GM12878 (cell line): ENCODE measurements around the gene CHD6. TPM values are rescaled to one million over a fixed set of nuclear protein-coding genes. Genes with fewer than 3 reads are reported as not detected.

Experiments used
- ATAC-seq: fragments of 200-7000 bp; cut with Tn5 transposase; 3 replicates; pipeline ENCODE4 v1.9.1; 2020; ENCODE audit warnings: mild to moderate bottlenecking, moderate library complexity
- BruUV-seq: library from RNA; stranded (reverse); fragments of 400-500 nt; replicated peaks from 2 replicates; lab custom pipeline; 2021; lab: Mats Ljungman, UMichigan
- CTCF ChIA-PET: fragments of 300-600 bp; sonication (Branson Sonifier 250); formaldehyde crosslinking; extraction: SDS; loops from one replicate; lab custom pipeline; 2021; ENCODE audit warnings: inconsistent platforms; lab: Yijun Ruan, JAX
- POLR2A ChIA-PET: fragments of 350-600 bp; formaldehyde crosslinking; extraction: SDS; loops from one replicate; lab custom pipeline; 2021; ENCODE audit warnings: inconsistent platforms; lab: Charles Lee
- RAD21 ChIA-PET: fragments of 300-600 bp; sonication (Branson Sonifier 250); formaldehyde crosslinking; loops from one replicate; lab custom pipeline; 2023; ENCODE audit warnings: antibody characterized with exemption; ENCODE audit not compliant: unreplicated experiment; lab: Charles Lee
- SMC1A ChIA-PET: fragments of 300-600 bp; sonication (Branson Sonifier 250); formaldehyde crosslinking; loops from one replicate; lab custom pipeline; 2023; ENCODE audit not compliant: unreplicated experiment, uncharacterized antibody; lab: Charles Lee
- DNase-seq: peaks from one replicate; pipeline ENCODE4 v3.0.0-alpha.2; 2011; ENCODE audit warnings: low read depth, low spot score
- FAIRE-seq: peaks from 3 replicates; lab custom pipeline; 2011; peaks lifted over from hg19 to GRCh38; lab: Jason Lieb, UNC
- H2AFZ ChIP-seq: 2 replicates; pipeline ENCODE4 v1.6.0; 2011; ENCODE audit warnings: low read depth, low read length, control low read depth; ENCODE audit not compliant: control insufficient read depth
- H3K27ac ChIP-seq: 2 replicates; pipeline ENCODE4 v1.5.1; 2011; ENCODE audit warnings: control low read depth; ENCODE audit not compliant: control insufficient read depth, insufficient read depth
- H3K27me3 ChIP-seq, 2 experiments: replicated peaks in 1 of 2; 2 replicates each; pipeline versions ENCODE4 v1.6.0 to v1.6.1; 2011; ENCODE audit warnings: low read length in 1 of 2; ENCODE audit not compliant: control insufficient read depth in 2 of 2, insufficient read depth in 2 of 2
- H3K36me3 ChIP-seq, 2 experiments: 2 replicates each; pipeline ENCODE4 v1.5.1; 2011; ENCODE audit warnings: low read length in 1 of 2; ENCODE audit not compliant: control insufficient read depth in 2 of 2, insufficient read depth in 2 of 2
- H3K4me1 ChIP-seq: 2 replicates; pipeline ENCODE4 v1.6.1; 2011; ENCODE audit warnings: mild to moderate bottlenecking, low read length, moderate library complexity, mixed read lengths; ENCODE audit not compliant: control insufficient read depth, insufficient read depth
- H3K4me2 ChIP-seq: 2 replicates; pipeline ENCODE4 v1.6.0; 2011; ENCODE audit warnings: control low read depth; ENCODE audit not compliant: control insufficient read depth, insufficient read depth
- H3K4me3 ChIP-seq: fragments of 200-600 bp; sonication (generic); 2 replicates; pipeline ENCODE4 v1.5.1; 2016
- H3K79me2 ChIP-seq: 2 replicates; pipeline ENCODE4 v1.6.0; 2011; ENCODE audit warnings: low read length; ENCODE audit not compliant: control insufficient read depth, insufficient read depth
- H3K9ac ChIP-seq: 2 replicates; pipeline ENCODE4 v1.8.0; 2011; ENCODE audit warnings: low read length, control low read depth, mixed read lengths; ENCODE audit not compliant: control insufficient read depth, insufficient read depth
- H3K9me3 ChIP-seq: replicated peaks from 3 replicates; pipeline ENCODE4 v1.5.1; 2011; ENCODE audit warnings: mild to moderate bottlenecking, low read length; ENCODE audit not compliant: control insufficient read depth, insufficient read depth
- H4K20me1 ChIP-seq: 2 replicates; pipeline ENCODE4 v1.6.0; 2011; ENCODE audit not compliant: control insufficient read depth, insufficient read depth
- BACH1 ChIP-seq: fragments of 450-650 bp; IDR thresholded peaks from 2 replicates; pipeline ENCODE4 v1.6.1; 2017; ENCODE audit warnings: mild to moderate bottlenecking, borderline replicate concordance
- BMI1 ChIP-seq: fragments of 450-650 bp; IDR thresholded peaks from 2 replicates; pipeline ENCODE4 v1.6.1; 2016; ENCODE audit warnings: mild to moderate bottlenecking, moderate library complexity, borderline replicate concordance
- CHD4 ChIP-seq: fragments of 200-600 bp; sonication (generic); IDR thresholded peaks from 2 replicates; pipeline ENCODE4 v1.6.1; 2016; ENCODE audit warnings: mild to moderate bottlenecking
- CREM ChIP-seq: IDR thresholded peaks from 2 replicates; pipeline ENCODE4 v1.6.1; 2014; ENCODE audit warnings: antibody characterized with exemption, low read depth
- EED ChIP-seq: sonication (generic); IDR thresholded peaks from 2 replicates; pipeline ENCODE4 v1.6.1; 2016; ENCODE audit warnings: antibody characterized with exemption, low read depth
- EP300 ChIP-seq, 2 experiments: fragments of 150-350 bp in 1 of 2; IDR thresholded peaks; 2 replicates each; pipeline ENCODE4 v1.6.1; 2011 to 2012; ENCODE audit warnings: low read depth in 2 of 2, low read length in 2 of 2, borderline replicate concordance in 1 of 2, improper control_type of control experiment in 1 of 2, inconsistent platforms in 1 of 2; ENCODE audit not compliant: control insufficient read depth in 1 of 2
- FOXM1 ChIP-seq: IDR thresholded peaks from 2 replicates; pipeline ENCODE4 v1.6.1; 2012; ENCODE audit warnings: low read depth, mild to moderate bottlenecking, inconsistent platforms, low read length, moderate library complexity
- HDGF ChIP-seq: fragments of 450-650 bp; IDR thresholded peaks from 2 replicates; pipeline ENCODE4 v1.6.1; 2016; ENCODE audit warnings: antibody characterized with exemption
- IKZF2 ChIP-seq, 2 experiments: fragments of 450-650 bp; IDR thresholded peaks; 2 replicates each; pipeline ENCODE4 v1.6.1; 2017; ENCODE audit warnings: mild to moderate bottlenecking in 2 of 2, moderate library complexity in 2 of 2
- KAT2A ChIP-seq: conservative IDR thresholded peaks from 2 replicates; pipeline ENCODE4 v1.6.1; 2011; ENCODE audit warnings: low read depth, low read length; ENCODE audit not compliant: control insufficient read depth
- NFYA ChIP-seq: IDR thresholded peaks from 2 replicates; pipeline ENCODE4 v1.6.1; 2011; ENCODE audit warnings: low read depth, mild to moderate bottlenecking, low read length, improper control_type of control experiment, borderline replicate concordance
- NR2F1 ChIP-seq: fragments of 450-650 bp; conservative IDR thresholded peaks from 2 replicates; pipeline ENCODE4 v1.6.1; 2017; ENCODE audit warnings: mild to moderate bottlenecking
- NRF1 ChIP-seq: conservative IDR thresholded peaks from 2 replicates; pipeline ENCODE4 v1.6.1; 2011; ENCODE audit warnings: mild to moderate bottlenecking, low read depth, low read length, improper control_type of control experiment
- POLR2AphosphoS2 ChIP-seq: IDR thresholded peaks from 2 replicates; pipeline ENCODE4 v1.6.1; 2011; ENCODE audit warnings: low read depth, mild to moderate bottlenecking, low read length, improper control_type of control experiment, moderate library complexity
- SIN3A ChIP-seq: IDR thresholded peaks from 2 replicates; pipeline ENCODE4 v1.6.1; 2012; ENCODE audit warnings: low read depth, low read length, improper control_type of control experiment
- SP1 ChIP-seq: IDR thresholded peaks from one replicate; pipeline ENCODE4 v1.6.1; 2011; ENCODE audit warnings: low read depth, low read length
- WRNIP1 ChIP-seq: IDR thresholded peaks from 2 replicates; pipeline ENCODE4 v1.6.1; 2011; ENCODE audit warnings: low read depth, low read length, improper control_type of control experiment, borderline replicate concordance
- YY1 ChIP-seq: IDR thresholded peaks from 2 replicates; pipeline ENCODE4 v1.6.1; 2011; ENCODE audit warnings: low read depth, mild to moderate bottlenecking, low read length
- WGBS: methylation state at CpG from one replicate; pipeline ENCODE4 v1.1.6; 2016; ENCODE audit warnings: low lambda C conversion rate; ENCODE audit not compliant: insufficient replicate concordance, insufficient coverage; ENCODE audit errors: missing lambda C conversion rate; 5-methylcytosine and 5-hydroxymethylcytosine counted together
- in situ Hi-C: fragments of 300-500 bp; cut with MboI; formaldehyde crosslinking; loops from 9 replicates; pipeline ENCODE4 v1.14.3; 2018; ENCODE audit warnings: mixed read lengths
- intact Hi-C: fragments of 100-400 bp; cut with micrococcal nuclease; formaldehyde crosslinking; loops from one replicate; pipeline ENCODE4 v1.14.2; 2022; ENCODE audit not compliant: unreplicated experiment
- polyA plus RNA-seq, 11 experiments: library from polyadenylated mRNA; depleted of rRNA in 4 of 11; unstranded in 6 of 11; stranded (reverse) in 5 of 11; fragments of >200 nt; fragmentation: Nextera tagmentation in 4 of 11; fragmentation: Illumina TruSeq in 1 of 11; extraction: Ambion mirVana in 4 of 11; extraction: Trizol in 1 of 11; gene quantifications; 1 replicate in 1 of 11; 2 replicates in 10 of 11; pipeline versions ENCODE4 v1.2.1 to v1.2.3, GENCODE V29; 2011 to 2016; ENCODE audit warnings: inconsistent platforms in 2 of 11, missing spikeins in 2 of 11, low read depth in 1 of 11
- total RNA-seq, 4 experiments: library from RNA; depleted of rRNA in 3 of 4; stranded (reverse); fragments of >200 nt in 3 of 4; fragmentation: Illumina TruSeq in 1 of 4; extraction: Trizol in 1 of 4; gene quantifications; 2 replicates each; pipeline versions ENCODE4 v1.2.1 to v1.2.3, GENCODE V29; 2013 to 2021
- TF ChIP-seq, protein P1 (sequence below): fragments of 150-350 bp; IDR thresholded peaks from 2 replicates; pipeline ENCODE4 v1.6.1; 2016; ENCODE audit warnings: low read depth, low read length
- TF ChIP-seq, protein P2 (sequence below): fragments of 450-650 bp; IDR thresholded peaks from 2 replicates; pipeline ENCODE4 v1.6.1; 2017; ENCODE audit warnings: mild to moderate bottlenecking, low read depth, inconsistent platforms; ENCODE audit not compliant: poor library complexity, severe bottlenecking

The CHD6 gene
- total and polyA plus RNA-seq, 10 of the 15 experiments (the other 5 are each of a cell fraction or from before 2014, with no cell fraction given), result 4.3 to 25.5 (median 17.1) TPM

DNA sequence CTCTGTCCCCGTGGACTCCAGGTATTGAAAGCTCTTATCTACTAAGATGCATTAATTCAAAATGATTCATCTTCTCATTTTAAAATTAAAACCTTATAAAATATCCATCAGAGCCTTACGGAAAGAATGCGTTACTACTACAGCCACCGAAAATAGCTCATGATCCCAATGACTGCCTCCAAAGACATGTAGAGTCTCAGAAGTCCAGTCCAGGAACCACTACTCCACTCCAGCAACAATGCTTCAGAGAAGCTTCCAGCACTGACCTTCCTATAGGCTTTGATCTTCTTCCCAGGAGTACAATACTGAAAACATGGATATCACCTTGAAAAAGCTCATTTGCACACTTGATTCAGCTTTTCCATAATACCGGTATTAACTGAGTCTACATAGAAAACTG is 94.3 kb downstream of the CHD6 start (continued):
- no peak for TF ChIP-seq EED
- TF ChIP-seq BMI1, result no peak
- no peak for TF ChIP-seq SIN3A

DNA sequence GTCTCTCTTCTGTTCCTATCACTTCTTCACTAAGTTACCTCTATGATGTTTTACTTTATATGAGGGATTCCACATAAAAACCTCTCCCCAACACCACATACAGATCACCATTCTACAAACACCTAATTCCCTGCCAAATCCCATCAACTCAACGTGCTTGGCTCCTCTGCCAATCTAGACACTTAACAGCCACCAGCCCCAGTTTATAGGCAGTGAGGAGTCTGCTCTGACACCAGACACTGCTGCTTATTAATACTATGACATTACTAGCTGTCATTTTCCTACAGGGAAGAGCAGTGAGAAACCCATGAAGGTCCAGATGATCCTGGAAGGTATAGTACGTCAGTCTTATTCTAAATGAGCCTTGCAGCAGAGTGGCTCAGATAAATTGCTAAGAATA is 104.3 kb downstream of the CHD6 start:
- Histone ChIP-seq H3K4me3 (no peak overlapping the region), H3K4me2 (no peak overlapping the region), H3K27me3 (no peaks in the 10 kb centered on the region), H3K9me3 (no peaks in the 10 kb centered on the region), H4K20me1 (no peaks in the 10 kb centered on the region), H3K36me3 (peaks cover 3 to 14% of the 10 kb centered on the region in 2 experiments), H3K79me2 (no peaks in the 10 kb centered on the region), H3K9ac (no peak overlapping the region), H3K27ac (no peak overlapping the region), H3K4me1 (no peaks in the 10 kb centered on the region)
- no peak for ATAC-seq
- intact Hi-C loops, result no loop called here
- in situ Hi-C loops, result no loop called here
- no peak for DNase-seq
- CTCF ChIA-PET, result no interaction called here
- RAD21 ChIA-PET, result no interaction called here
- SMC1A ChIA-PET, result no interaction called here
- FAIRE-seq, result no peak
- TF ChIP-seq POLR2AphosphoS2 (no peak), IKZF2 (IDR thresholded peaks at IDR 0.05) (no peak), KAT2A (no peak), HDGF (no peak), NRF1 (no peak), YY1 (no peak), BACH1 (no peak), CREM (no peak), NFYA (no peak), SP1 (no peak), EP300 (IDR thresholded peaks at IDR 0.05; ENCODE audit: borderline replicate concordance in 1 of 2, control insufficient read depth in 1 of 2, low read depth in 2 of 2, low read length in 2 of 2) (no peak), CHD4 (no peak), FOXM1 (no peak), WRNIP1 (no peak), NR2F1 (no peak)
- TF ChIP-seq, protein P1, sequence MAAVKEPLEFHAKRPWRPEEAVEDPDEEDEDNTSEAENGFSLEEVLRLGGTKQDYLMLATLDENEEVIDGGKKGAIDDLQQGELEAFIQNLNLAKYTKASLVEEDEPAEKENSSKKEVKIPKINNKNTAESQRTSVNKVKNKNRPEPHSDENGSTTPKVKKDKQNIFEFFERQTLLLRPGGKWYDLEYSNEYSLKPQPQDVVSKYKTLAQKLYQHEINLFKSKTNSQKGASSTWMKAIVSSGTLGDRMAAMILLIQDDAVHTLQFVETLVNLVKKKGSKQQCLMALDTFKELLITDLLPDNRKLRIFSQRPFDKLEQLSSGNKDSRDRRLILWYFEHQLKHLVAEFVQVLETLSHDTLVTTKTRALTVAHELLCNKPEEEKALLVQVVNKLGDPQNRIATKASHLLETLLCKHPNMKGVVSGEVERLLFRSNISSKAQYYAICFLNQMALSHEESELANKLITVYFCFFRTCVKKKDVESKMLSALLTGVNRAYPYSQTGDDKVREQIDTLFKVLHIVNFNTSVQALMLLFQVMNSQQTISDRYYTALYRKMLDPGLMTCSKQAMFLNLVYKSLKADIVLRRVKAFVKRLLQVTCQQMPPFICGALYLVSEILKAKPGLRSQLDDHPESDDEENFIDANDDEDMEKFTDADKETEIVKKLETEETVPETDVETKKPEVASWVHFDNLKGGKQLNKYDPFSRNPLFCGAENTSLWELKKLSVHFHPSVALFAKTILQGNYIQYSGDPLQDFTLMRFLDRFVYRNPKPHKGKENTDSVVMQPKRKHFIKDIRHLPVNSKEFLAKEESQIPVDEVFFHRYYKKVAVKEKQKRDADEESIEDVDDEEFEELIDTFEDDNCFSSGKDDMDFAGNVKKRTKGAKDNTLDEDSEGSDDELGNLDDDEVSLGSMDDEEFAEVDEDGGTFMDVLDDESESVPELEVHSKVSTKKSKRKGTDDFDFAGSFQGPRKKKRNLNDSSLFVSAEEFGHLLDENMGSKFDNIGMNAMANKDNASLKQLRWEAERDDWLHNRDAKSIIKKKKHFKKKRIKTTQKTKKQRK, result no peak
- TF ChIP-seq, protein P2, sequence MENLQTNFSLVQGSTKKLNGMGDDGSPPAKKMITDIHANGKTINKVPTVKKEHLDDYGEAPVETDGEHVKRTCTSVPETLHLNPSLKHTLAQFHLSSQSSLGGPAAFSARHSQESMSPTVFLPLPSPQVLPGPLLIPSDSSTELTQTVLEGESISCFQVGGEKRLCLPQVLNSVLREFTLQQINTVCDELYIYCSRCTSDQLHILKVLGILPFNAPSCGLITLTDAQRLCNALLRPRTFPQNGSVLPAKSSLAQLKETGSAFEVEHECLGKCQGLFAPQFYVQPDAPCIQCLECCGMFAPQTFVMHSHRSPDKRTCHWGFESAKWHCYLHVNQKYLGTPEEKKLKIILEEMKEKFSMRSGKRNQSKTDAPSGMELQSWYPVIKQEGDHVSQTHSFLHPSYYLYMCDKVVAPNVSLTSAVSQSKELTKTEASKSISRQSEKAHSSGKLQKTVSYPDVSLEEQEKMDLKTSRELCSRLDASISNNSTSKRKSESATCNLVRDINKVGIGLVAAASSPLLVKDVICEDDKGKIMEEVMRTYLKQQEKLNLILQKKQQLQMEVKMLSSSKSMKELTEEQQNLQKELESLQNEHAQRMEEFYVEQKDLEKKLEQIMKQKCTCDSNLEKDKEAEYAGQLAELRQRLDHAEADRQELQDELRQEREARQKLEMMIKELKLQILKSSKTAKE, result no peak
- TF ChIP-seq, all 136 proteins: peak for 0
- WGBS, result 50% methylated on average over 2 of the region's 2 CpGs
- POLR2A ChIA-PET, result no interaction called here
- H2AFZ ChIP-seq, result no peak overlapping the region
- BruUV-seq, result no TSS peak
